Measurements from ENCODE around the gene ATP9B.
"Not testable (repeated sequence)": the region's sequence is repeated elsewhere in the genome, so short reads cannot be mapped to it uniquely, and the experiment has no call there.

The ATP9B gene

GRCh38 chr18:79151191-79151590 is 82.0 kb downstream of the ATP9B start:
- no peak for TF ChIP-seq CTCF (IDR thresholded peaks at IDR 0.05; ENCODE audit: control insufficient read depth, extremely low read depth, insufficient read depth)
- H3K4me3 ChIP-seq (ENCODE audit: low read depth, low read length) = no peak overlapping the region
- DNase-seq (ENCODE audit: low read depth) = no peak

GRCh38 chr18:79156327-79156726 is 87.1 kb downstream of the ATP9B start:
- no peak for TF ChIP-seq CTCF (IDR thresholded peaks at IDR 0.05; ENCODE audit: control insufficient read depth, extremely low read depth, insufficient read depth)
- DNase-seq (ENCODE audit: low read depth) = no peak

GRCh38 chr18:79164706-79165105 is 95.5 kb downstream of the ATP9B start:
- TF ChIP-seq CTCF (IDR thresholded peaks at IDR 0.05; ENCODE audit: control insufficient read depth, extremely low read depth, insufficient read depth) = no peak
- H3K4me3 ChIP-seq (ENCODE audit: low read depth, low read length) = no peak overlapping the region
- no peak for DNase-seq (ENCODE audit: low read depth)

More at GRCh38 chr18:79156327-79156726, 87.1 kb downstream of the ATP9B start:
- no peak overlapping the region for H3K4me3 ChIP-seq (ENCODE audit: low read depth, low read length)

GRCh38 chr18:79166702-79167101 is 97.5 kb downstream of the ATP9B start:
- DNase-seq (ENCODE audit: low read depth) = no peak
- no peak for TF ChIP-seq CTCF (IDR thresholded peaks at IDR 0.05; ENCODE audit: control insufficient read depth, extremely low read depth, insufficient read depth)
- no peak overlapping the region for H3K4me3 ChIP-seq (ENCODE audit: low read depth, low read length)

GRCh38 chr18:79167526-79168190 is 98.5 kb downstream of the ATP9B start:
- H3K4me3 ChIP-seq (ENCODE audit: low read depth, low read length) = no peak overlapping the region
- no peak for TF ChIP-seq CTCF (IDR thresholded peaks at IDR 0.05; ENCODE audit: control insufficient read depth, extremely low read depth, insufficient read depth)
- no peak for DNase-seq (ENCODE audit: low read depth)

- no peak overlapping the region for H3K4me3 ChIP-seq (ENCODE audit: low read depth, low read length)
- no peak for DNase-seq (ENCODE audit: low read depth)
- TF ChIP-seq CTCF (IDR thresholded peaks at IDR 0.05; ENCODE audit: control insufficient read depth, extremely low read depth, insufficient read depth) = no peak
Measured at GRCh38 chr18:79169958-79170555, 100.9 kb downstream of the ATP9B start.

- H3K4me3 ChIP-seq (ENCODE audit: low read depth, low read length); DNase-seq (ENCODE audit: low read depth): not testable (repeated sequence)
Measured at GRCh38 chr18:79172331-79172730, 103.1 kb downstream of the ATP9B start.

All from LNCaP clone FGC (cell line).